Measurements from ENCODE around the gene CCND3.

Gene CCND3

GRCh38 chr6:41941280-41942066 lies at the start of gene CCND3:
Gene CCND3, minus strand, starts transcription at chr6:41941808. Its CDS starts 159 bp downstream, at chr6:41941649.
- DNase-seq, result peak; percentile 96

DNA sequence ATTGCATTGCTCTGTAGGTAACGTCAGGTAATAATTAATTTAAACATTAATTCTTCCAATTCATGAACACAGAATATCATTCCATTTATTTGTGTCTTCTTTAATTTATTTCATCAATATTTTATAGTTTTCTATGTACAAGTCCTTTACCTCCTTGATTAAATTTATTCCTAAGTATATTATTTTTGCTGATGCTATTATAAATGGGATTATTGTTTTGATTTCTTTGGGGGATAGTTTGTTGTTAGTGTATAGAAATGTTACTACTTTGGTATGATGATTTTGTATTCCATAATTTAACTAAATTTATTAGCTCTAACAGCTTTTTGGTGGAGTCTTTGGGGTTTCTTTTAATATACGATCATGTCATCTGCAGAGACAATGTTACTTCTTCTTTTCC lies 44.7 kb upstream of the CCND3 start:
- DNase-seq, result no peak

- no peak for DNase-seq
These were observed 43.0 kb upstream of the CCND3 start for GRCh38 chr6:41984623-41985022.

- DNase-seq, result peak; percentile 52
These were observed 35.3 kb upstream of the CCND3 start for GRCh38 chr6:41976794-41977484.

DNA sequence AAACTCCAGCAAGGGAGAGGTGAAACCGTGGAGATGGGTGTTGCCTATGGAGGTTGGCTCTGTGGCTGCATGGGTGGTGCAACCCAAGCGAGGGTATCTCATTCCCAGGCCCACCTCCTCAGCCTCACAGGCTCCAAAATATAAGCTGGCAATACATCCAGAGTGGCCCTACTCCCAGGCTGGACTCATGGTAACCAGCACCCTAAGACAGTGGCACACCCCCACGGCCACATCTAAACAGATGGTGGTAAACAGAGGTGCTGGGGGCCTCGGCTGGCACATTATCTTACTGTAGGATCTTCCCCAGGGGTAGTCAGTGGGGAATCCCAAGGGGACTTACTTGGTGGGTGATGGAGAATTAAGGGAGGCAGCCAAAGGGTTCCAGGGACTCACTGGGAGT lies 33.7 kb upstream of the CCND3 start:
- DNase-seq, result peak; percentile 39

DNA sequence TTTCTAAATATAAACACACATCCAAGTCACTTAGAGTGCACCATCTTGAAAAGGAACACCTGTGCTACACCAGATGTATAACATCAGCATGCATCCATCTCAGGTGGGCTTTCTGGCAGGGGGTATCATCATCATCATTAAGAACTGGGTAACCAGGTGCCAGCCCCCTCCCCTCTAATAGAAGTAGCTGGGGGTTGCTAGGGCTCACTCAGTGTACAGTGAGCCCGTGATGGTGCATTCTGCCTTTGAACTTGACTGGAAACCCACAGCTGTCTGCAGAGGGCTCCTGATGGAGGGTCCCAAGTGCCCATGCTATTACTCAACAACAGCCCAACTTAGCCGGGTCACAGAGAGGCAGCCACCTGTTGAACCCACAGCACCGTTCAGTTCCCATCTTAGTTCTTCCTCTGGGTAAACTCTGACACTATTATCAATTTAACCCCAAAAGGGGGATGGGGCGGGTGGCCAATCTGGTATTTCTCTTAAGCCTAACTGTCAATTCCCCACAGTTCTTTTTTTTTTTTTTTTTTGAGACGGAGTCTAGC lies 32.7 kb upstream of the CCND3 start:
- peak; percentile 25 for DNase-seq

- peak; percentile 18 for DNase-seq
These were observed 31.2 kb upstream of the CCND3 start for GRCh38 chr6:41972826-41973225.

DNA sequence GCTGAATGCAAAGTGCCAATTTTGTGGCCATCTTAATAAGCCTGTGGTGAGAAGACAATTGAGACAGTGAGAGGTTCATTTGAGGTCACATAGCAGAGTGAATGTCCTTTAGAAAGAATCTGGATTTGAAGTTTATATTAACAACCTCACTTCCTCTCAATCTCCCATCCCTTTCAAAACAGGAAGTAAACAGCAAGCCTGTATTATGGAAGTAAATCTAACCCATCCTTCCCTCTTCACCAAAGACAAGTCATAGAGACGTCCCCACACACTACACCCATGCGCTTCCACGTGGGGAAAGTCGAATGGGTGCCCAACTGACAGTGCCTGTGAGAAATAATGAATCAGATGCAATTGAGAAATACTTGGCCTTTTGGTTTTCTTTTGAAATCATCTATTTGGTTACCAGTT lies 28.8 kb upstream of the CCND3 start:
- DNase-seq, result peak; percentile 74

- peak; percentile 22 for DNase-seq
These were observed 26.0 kb upstream of the CCND3 start for GRCh38 chr6:41967312-41968287.

DNA sequence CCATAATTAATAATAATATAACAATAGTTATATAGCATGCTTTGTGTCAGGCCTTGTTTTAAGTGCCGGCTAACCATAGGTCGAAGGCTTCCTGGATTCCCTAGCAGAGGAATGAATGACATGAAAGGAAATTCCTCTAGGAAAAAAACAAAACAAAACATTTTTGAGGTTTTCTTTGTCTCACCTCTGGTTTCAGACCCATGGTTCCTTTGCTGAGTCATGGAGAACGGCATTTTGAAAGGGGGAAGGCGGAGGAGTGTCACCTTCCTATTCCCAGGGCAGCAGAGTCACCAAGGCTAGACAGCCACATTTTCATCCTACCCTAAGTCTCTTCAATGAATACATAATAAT lies 25.3 kb upstream of the CCND3 start:
- DNase-seq, result peak; percentile 26

GRCh38 chr6:41966214-41966920 lies 24.8 kb upstream of the CCND3 start:
- DNase-seq, result peak; percentile 17

DNA sequence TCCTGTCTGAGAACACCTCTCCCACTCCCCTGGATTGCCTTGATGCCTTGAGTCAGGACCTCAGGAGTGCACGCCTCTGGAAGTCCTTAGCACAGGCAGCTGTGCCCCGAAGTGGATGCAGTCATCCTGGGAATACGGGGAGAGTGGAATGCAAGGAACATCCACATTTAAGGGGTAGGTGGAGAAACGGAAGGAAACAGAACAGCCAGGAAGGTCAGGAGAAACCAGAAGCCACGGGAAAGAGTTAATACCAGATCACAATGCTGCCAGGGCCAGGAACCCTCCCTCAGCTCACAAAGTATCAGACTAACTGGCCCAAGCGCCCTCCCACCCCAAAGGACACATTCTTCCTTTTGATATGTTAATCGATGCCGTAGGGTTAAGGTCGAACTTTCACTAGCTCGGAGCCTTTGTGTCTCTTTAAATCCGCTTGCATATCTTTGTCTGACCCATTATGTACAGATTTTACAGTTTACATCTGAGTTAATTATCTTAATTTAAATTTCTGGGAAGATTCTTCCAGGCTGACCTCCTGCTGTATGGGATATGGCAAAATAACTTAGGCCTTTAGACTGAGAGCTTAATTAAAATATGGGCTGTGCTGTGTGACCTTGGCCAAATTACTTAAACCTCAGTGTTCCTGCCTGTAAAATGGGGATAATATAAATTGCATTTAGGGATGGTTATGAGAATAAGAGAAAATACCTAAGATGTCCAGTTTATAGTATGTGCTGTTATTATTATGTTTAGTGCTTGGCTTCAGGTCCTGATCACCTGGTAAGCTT lies 24.0 kb upstream of the CCND3 start:
- DNase-seq, result peak; percentile 9

GRCh38 chr6:41964201-41964887 lies 22.7 kb upstream of the CCND3 start:
- DNase-seq, result peak; percentile 41

GRCh38 chr6:41963371-41963770 lies 21.8 kb upstream of the CCND3 start:
- DNase-seq, result peak; percentile 37

- DNase-seq, result no peak
These were observed 18.4 kb upstream of the CCND3 start for GRCh38 chr6:41960028-41960427.

DNA sequence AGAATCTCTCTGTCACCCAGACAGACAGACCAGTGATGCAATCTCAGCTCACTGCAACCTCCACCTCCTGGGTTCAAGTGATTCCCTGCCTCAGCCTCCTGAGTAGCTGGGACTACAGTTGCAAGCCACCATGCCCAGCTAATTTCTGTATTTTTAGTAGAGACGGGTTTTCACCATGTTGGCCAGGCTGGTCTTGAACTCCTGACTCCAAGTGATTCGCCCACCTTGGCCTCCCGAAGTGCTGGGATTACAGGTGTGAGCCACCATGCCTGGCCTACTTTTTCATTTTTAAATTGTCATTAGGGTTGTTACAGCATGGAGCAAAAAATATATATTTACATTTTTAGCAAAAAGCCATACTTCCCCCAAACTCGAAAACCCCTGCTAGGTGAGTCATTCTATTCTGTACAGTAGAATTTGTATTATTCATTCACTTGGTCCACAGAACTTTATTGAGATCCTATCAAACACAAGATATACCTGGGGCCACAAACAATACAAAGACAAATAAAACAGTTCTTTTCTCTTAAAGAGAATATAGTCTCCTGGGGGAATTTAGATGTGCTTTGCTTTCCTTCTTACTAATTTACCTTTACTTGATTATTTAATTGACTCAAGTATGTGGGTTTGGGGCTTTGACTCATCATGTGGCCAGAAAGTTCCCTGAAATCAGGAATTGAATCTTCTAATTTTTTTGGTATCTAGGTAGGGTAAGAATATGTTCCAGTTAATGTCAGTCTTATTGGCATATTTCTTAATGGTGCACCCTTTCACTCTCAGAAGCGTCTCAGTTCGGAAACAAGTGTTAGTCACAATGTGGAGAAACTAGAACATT lies 16.6 kb upstream of the CCND3 start:
- no peak for DNase-seq

DNA sequence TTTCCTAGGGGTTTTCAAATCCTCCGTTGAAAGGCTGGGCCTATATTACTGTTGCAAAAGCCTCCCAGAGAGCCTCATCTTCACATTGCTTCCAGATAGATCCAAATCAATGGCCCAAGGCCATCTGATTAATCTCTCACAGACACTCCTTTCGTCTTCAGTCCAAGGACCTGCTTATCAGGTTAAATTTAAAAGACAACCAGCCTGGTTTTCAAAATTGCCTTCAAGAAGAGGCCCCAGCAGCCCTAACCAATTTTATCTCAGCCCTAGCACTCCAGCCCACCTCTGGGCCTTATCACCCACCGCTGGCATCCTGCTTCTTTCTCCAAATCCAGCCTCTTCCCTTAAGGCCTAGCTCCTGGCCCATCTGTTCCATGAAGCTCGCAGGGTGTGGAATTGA lies 15.5 kb upstream of the CCND3 start:
- no peak for DNase-seq

- DNase-seq, result no peak
These were observed 13.8 kb upstream of the CCND3 start for GRCh38 chr6:41955412-41955811.

GRCh38 chr6:41954668-41955067 lies 13.1 kb upstream of the CCND3 start:
- DNase-seq, result no peak

Data from stimulated activated CD8-positive, alpha-beta memory T cell treated with anti-CD3 and anti-CD28 coated beads, Interleukin-4, amount 100 ng/mL, for 48 hours (primary cell).